ENCODE results near the gene SLC9C1.

GRCh38 chr3:112115161-112115739 lies 178.8 kb downstream of the SLC9C1 start:
- no peak for TF ChIP-seq CTCF (IDR thresholded peaks at IDR 0.05)
- TF ChIP-seq ZFX (IDR thresholded peaks at IDR 0.05; ENCODE audit: borderline replicate concordance), result no peak

Data from 22Rv1 (cell line).